ENCODE results near the gene WWOX.
A peak's percentile ranks its signal among the peaks of the same experiment; 100 is the strongest.

WWOX gene

DNA sequence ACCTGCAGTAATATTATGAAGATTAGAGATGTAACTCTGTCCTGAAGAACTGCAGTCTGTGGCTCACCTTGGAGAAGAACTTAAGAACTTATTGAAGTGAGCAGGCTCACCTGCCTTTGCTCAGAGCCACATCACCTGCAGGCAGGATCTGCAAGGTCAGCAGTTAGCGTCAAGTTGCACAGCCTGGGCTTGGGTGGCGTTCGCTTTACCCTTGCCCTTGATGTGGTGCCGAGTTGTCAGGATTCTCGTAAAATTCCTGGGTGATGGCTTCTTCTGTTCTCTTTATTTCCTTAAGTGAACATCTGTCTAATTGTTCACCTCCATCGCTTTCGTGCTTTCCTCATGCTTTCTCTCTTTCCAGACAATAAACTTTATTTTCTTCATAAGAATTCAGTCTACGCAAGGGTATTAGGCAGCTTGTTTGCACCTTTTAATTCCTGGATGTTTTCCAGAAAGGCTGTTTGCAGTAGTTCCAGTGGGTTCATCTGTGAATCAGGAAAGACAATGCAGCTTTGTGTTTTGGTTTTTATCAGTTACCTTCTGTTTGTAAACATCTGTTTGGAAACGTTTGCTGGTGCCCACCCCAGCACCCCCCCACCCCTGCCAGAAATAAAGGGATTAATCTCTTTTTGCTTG, 254.3 kb downstream of the WWOX start:
- TF ChIP-seq, protein P1, sequence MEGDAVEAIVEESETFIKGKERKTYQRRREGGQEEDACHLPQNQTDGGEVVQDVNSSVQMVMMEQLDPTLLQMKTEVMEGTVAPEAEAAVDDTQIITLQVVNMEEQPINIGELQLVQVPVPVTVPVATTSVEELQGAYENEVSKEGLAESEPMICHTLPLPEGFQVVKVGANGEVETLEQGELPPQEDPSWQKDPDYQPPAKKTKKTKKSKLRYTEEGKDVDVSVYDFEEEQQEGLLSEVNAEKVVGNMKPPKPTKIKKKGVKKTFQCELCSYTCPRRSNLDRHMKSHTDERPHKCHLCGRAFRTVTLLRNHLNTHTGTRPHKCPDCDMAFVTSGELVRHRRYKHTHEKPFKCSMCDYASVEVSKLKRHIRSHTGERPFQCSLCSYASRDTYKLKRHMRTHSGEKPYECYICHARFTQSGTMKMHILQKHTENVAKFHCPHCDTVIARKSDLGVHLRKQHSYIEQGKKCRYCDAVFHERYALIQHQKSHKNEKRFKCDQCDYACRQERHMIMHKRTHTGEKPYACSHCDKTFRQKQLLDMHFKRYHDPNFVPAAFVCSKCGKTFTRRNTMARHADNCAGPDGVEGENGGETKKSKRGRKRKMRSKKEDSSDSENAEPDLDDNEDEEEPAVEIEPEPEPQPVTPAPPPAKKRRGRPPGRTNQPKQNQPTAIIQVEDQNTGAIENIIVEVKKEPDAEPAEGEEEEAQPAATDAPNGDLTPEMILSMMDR (IDR thresholded peaks at IDR 0.05; ENCODE audit: insufficient read depth, low read depth, low read length, missing control alignments) = no peak
- peak; percentile 0 for DNase-seq (ENCODE audit: low read depth)
- H3K4me3 ChIP-seq (ENCODE audit: low read length) = no peak overlapping the region

DNA sequence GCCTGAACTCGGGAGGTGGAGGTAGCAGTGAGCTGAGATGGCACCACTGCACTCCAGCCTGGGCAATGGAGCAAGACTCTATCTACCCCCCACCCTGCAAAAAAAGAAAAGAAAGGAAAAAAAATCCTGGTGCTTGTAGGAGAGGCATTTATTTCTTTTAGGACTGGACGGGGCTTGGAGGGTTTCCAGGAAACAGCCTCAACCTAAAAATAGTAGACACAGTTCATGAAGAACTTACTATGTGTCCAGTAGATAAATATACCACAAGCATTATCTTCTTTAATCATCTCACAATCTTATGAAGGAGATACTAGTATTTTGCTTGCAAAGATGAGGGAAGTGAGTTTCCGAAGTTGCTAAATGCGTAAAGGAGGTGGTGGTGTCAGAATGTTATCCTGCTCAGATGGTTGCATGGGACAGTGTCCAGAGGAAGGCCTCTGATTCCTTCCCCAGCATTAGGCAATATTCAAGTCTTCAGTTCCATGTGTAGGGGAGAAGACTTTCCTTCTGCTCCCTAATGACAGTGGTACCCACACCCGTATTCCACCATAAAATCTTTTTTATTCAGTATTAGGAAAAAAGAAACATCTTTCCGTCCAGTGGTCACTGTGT, 263.2 kb downstream of the WWOX start:
- no peak overlapping the region for H3K4me3 ChIP-seq (ENCODE audit: low read length)
- no peak for DNase-seq (ENCODE audit: low read depth)
- TF ChIP-seq, protein P1 (IDR thresholded peaks at IDR 0.05; ENCODE audit: insufficient read depth, low read depth, low read length, missing control alignments) = no peak

DNA sequence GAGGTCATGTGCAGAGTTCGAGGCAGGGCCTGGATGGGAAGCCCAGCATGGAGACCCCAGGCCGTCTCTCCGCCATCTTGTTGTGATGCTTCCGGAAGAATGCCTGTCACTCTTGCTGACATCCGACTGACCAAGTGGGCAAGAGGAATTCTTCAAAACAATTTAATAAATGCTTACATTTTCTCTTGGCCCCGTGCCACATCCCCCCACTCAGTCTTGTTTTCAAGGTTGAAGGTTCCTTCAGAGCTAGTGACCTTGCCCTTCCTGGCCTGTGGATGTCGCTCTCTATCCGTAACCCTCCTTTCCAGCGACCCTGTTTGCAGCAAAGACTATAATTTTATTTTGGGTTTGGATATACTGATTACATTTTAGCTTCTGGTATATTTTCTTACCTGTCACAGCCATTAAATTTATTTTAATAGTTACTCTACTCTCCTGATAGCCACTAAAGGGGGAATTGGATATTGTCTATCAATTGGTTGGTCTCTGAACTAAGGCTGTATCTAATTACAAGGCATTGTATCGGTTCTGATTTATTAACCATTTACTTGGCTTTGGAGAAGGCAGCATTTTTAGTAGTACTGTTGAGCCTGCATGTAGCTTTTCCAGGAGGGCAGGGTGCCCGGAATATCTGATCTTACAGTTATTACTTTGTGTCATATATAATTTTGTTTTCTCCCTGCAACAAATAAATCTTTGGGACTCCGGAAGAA, 264.5 kb downstream of the WWOX start:
- TF ChIP-seq, protein P1 (IDR thresholded peaks at IDR 0.05; ENCODE audit: insufficient read depth, low read depth, low read length, missing control alignments) = no peak
- no peak for DNase-seq (ENCODE audit: low read depth)
- H3K4me3 ChIP-seq (ENCODE audit: low read length) = no peak overlapping the region

DNA sequence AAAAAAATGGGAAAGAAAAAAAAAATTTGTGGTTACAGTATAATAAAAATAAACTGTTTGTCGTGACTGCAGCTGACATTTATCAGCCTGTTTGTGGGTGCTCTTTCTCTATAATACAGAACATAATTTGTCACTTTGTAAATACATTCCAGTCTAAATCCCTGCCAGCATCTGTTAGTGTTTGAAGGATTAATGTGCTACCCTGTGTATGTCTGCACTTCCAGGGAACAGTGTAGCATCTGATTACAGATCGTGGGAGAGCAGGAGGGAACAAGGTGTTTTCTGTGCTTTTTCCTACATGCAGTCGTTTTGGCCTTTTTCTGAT, 265.1 kb downstream of the WWOX start:
- no peak for DNase-seq (ENCODE audit: low read depth)
- TF ChIP-seq, protein P1 (IDR thresholded peaks at IDR 0.05; ENCODE audit: insufficient read depth, low read depth, low read length, missing control alignments) = no peak
- H3K4me3 ChIP-seq (ENCODE audit: low read length) = no peak overlapping the region

DNA sequence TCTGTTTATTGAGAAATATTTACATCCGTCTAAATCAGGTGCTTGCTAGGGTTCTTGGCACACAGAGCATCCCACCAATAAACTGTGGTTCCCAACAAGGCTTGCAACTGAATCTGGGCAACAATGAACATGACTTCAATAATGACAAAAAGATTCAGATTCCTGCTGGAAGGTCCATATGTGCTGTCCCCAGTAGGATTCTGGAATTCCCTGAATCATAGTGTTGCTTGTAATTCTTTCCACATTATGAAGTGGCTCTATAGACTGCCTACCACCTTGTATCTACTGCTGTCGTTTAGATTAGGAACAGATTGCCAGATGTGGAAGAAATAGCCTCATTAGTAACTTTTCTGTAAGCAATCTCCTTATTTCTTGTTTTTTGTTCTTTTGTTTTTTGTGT, 265.9 kb downstream of the WWOX start:
- TF ChIP-seq, protein P1 (IDR thresholded peaks at IDR 0.05; ENCODE audit: insufficient read depth, low read depth, low read length, missing control alignments) = no peak
- DNase-seq (ENCODE audit: low read depth) = no peak
- H3K4me3 ChIP-seq (ENCODE audit: low read length) = no peak overlapping the region

DNA sequence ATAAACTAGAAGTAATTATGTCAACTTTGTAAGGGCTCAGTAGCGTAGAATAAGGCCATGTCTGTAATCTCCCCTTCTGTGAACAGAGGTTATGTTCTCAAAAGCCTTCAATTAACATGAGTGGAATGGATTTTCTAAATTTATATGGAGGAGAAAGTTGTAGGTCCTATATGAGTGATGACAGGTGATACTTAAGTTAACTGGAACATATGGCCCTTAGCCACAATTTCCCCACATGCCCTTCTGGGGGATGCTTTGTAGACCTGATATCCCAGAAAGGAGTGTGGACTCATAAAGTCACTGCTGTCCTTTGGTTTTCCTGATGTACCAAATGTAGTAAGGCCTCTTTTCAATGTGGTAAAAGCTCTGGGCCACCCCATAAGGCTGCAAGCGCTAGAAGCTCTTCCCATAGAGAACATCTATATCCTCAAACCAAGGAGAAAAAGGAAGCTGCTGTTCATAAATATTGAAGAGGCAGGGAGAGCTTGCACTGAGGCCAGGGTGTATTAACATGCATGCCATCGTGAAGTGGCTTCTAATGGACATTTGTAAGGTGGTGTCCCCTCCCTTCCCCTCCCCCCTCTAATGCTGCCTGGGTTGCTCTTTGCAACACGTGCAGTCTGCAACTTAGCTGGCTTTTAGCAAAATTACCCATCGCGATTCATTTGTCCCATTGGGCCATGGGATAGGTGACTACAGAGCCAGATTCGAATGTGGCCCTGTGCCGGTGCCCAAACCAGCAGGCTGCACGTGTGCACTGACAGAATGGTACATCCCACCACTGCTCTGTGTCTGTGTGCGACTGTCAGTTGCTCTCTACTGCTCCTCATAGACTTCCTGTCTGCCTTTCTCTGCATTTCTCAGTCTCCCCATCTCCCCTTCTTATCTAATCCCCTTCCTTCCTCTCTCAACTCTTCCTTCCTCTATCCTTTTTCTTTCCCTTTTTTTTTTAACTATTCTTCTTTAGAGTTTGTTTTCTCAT, 269.0 kb downstream of the WWOX start:
- TF ChIP-seq, protein P1 (IDR thresholded peaks at IDR 0.05; ENCODE audit: insufficient read depth, low read depth, low read length, missing control alignments) = no peak
- H3K4me3 ChIP-seq (ENCODE audit: low read length) = no peak overlapping the region
- DNase-seq (ENCODE audit: low read depth) = no peak

Measured in epithelial cell of esophagus (primary cell).